ENCODE results near the gene HEYL.
A peak's percentile ranks its signal among the peaks of the same experiment; 100 is the strongest.

Gene HEYL

DNA sequence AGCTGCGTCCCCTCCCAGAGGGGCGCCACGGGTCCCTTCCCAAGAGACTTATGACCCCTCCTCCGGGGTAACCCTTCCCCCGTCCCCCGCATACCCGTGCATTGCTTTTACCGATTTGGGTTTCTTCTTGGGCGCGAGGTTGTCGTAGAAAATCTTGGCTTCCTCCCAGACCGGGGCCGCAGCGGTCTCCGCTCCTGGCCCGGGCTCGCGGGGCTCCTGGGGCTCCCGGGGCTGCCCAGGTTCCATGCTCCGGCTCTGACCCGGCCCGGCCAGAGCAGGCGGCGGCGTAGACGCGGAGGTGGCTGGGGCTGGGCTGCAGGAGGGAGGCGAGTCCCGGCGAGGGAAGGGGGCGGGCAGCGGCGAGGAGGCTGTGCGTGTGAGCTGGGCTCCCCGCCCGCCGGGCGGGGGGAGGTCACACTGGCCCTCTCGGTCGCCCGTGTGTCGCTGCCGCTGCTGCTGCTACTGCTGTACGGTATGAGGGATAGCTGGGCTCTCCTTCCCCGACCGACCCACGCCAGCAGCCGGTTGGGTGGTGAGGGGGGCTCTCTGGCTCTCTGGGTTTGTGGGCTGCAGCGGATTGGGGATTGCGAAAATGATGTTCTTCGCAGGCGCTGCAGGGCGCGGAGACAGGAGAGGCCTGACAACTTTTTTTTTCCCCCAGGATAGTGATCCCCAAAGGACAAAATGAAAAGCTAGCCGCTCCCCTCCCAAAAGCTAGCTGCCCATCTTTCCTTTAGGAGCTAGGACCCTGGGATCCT lies 32.5 kb upstream of the HEYL start, which contains the start of gene NT5C1A:
NT5C1A (minus strand) TSS at position 315 of the 758 bp plus-strand sequence; CDS start at position 246, 69 bp downstream.
- peak; percentile 66 for DNase-seq
- H3K27me3 Mint-ChIP-seq (ENCODE audit: low read depth, poor library complexity), result peaks cover 98% of the 10 kb centered on the region

DNA sequence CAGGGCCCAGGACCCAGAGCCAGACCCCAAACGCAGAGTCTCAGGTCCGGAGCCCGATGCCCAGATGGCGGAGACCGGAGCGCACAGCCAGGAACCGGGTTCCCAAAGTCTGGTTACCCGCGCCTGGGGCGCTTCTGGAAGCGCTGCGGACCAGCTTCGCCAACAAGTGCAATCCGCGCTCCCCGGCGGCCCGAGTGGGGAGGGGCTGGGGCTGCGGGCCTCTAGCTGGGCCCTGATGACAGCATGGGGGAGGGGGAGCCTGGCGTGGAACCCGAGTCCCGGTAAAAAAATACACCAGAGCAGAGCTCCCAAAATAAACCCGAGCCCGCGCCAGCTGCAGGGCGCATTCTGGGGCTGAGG lies 32.0 kb upstream of the HEYL start:
- H3K27me3 Mint-ChIP-seq (ENCODE audit: low read depth, poor library complexity), result peaks cover 98% of the 10 kb centered on the region
- H3K36me3 Mint-ChIP-seq (ENCODE audit: low read depth), result no peaks in the 10 kb centered on the region
- no peak overlapping the region for H3K27ac Mint-ChIP-seq
- peak; percentile 63 for DNase-seq
- H3K9me3 Mint-ChIP-seq, result no peaks in the 10 kb centered on the region
- TF ChIP-seq, protein P1, sequence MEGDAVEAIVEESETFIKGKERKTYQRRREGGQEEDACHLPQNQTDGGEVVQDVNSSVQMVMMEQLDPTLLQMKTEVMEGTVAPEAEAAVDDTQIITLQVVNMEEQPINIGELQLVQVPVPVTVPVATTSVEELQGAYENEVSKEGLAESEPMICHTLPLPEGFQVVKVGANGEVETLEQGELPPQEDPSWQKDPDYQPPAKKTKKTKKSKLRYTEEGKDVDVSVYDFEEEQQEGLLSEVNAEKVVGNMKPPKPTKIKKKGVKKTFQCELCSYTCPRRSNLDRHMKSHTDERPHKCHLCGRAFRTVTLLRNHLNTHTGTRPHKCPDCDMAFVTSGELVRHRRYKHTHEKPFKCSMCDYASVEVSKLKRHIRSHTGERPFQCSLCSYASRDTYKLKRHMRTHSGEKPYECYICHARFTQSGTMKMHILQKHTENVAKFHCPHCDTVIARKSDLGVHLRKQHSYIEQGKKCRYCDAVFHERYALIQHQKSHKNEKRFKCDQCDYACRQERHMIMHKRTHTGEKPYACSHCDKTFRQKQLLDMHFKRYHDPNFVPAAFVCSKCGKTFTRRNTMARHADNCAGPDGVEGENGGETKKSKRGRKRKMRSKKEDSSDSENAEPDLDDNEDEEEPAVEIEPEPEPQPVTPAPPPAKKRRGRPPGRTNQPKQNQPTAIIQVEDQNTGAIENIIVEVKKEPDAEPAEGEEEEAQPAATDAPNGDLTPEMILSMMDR (IDR thresholded peaks at IDR 0.05), result no peak
- peak overlapping the region; percentile 81 for H3K4me3 Mint-ChIP-seq
- H3K4me1 Mint-ChIP-seq, result peaks cover 9% of the 10 kb centered on the region

More for the DNA sequence above, 32.5 kb upstream of the HEYL start, which contains the start of gene NT5C1A:
- H3K9me3 Mint-ChIP-seq, result no peaks in the 10 kb centered on the region
- H3K4me1 Mint-ChIP-seq, result peaks cover 15% of the 10 kb centered on the region
- peak within 1 kb of the TSS; percentile 81 for H3K4me3 Mint-ChIP-seq
- TF ChIP-seq, protein P1 (IDR thresholded peaks at IDR 0.05), result no peak
- no peaks in the 10 kb centered on the region for H3K36me3 Mint-ChIP-seq (ENCODE audit: low read depth)
- no peak within 1 kb of the TSS for H3K27ac Mint-ChIP-seq

DNA sequence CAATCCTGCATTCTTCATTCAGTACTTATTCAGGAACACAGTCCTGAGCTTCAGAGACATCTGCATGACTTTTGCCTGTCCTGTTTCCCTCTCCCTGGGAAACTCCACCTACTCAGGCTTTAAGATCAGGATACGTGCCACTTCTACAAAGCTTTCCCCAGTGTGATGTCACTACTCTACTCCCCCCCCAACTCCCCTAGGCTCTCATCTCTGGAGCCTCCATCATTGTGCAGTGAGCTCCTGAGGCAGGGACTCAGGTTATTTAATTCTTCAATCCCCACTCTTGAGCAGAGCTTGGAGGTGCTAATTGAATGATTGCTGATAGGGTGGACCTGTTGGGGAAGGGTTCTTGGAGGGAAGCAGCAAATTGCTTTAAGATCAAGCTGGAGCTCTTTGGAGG lies 31.2 kb upstream of the HEYL start:
- no peak overlapping the region for H3K27ac Mint-ChIP-seq
- H3K4me3 Mint-ChIP-seq, result peak overlapping the region; percentile 66
- no peaks in the 10 kb centered on the region for H3K9me3 Mint-ChIP-seq
- H3K36me3 Mint-ChIP-seq (ENCODE audit: low read depth), result no peaks in the 10 kb centered on the region
- TF ChIP-seq, protein P1 (IDR thresholded peaks at IDR 0.05), result no peak
- no peak for DNase-seq
- peaks cover 100% of the 10 kb centered on the region for H3K27me3 Mint-ChIP-seq (ENCODE audit: low read depth, poor library complexity)
- H3K4me1 Mint-ChIP-seq, result peaks cover 6% of the 10 kb centered on the region

DNA sequence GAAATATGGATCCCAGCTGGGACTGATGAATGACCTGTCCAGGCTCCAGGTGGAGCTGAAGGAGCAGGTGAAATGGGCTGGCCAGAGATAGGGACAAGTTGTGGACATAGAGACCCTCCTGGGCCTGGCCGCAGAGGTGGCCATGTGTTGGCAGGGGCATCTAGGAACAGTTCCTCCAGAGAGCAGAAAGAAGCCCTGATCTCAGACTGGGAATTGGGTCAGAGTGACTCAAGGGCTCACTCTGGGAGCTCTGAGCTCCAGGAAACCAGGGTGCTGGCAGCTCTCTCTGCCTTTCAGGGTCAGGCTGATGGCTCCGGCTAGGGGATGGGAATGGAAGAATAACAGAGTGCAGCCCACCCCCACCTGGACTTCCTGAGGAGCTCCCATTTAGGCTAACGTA lies 29.5 kb upstream of the HEYL start:
- no peak overlapping the region for H3K27ac Mint-ChIP-seq

DNA sequence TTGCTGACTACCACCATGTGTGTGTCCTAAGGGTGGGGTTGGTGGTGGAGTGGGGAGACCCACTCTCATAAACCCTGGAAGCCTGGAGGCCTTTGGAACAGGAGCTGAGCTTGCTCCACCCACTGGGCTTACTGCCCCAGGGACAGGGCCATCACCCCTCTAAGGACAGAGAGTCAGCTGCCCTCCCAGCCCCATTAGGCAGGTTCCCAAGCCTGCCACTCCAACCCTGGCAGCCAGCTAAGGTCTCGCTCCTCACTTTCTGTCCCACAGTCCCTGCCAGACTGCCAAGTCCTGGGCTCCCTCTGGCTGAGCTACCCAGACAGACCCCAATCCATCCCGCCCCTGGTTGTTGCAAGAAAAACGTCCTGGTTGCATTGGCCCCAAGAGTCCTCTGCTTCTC lies 28.7 kb upstream of the HEYL start:
- Mint-ChIP-seq H3K36me3 (ENCODE audit: low read depth) (no peaks in the 10 kb centered on the region), H3K27ac (no peak overlapping the region), H3K4me3 (no peak overlapping the region), H3K9me3 (no peaks in the 10 kb centered on the region), H3K27me3 (ENCODE audit: low read depth, poor library complexity) (peaks cover 98% of the 10 kb centered on the region), H3K4me1 (peaks cover 6% of the 10 kb centered on the region)
- DNase-seq, result no peak
- TF ChIP-seq, protein P1 (IDR thresholded peaks at IDR 0.05), result no peak

More for the DNA sequence above, 29.5 kb upstream of the HEYL start:
- no peak for DNase-seq
- Mint-ChIP-seq H3K4me3 (no peak overlapping the region), H3K9me3 (no peaks in the 10 kb centered on the region), H3K4me1 (peaks cover 6% of the 10 kb centered on the region), H3K36me3 (ENCODE audit: low read depth) (no peaks in the 10 kb centered on the region), H3K27me3 (ENCODE audit: low read depth, poor library complexity) (peaks cover 98% of the 10 kb centered on the region)
- TF ChIP-seq, protein P1 (IDR thresholded peaks at IDR 0.05), result no peak

DNA sequence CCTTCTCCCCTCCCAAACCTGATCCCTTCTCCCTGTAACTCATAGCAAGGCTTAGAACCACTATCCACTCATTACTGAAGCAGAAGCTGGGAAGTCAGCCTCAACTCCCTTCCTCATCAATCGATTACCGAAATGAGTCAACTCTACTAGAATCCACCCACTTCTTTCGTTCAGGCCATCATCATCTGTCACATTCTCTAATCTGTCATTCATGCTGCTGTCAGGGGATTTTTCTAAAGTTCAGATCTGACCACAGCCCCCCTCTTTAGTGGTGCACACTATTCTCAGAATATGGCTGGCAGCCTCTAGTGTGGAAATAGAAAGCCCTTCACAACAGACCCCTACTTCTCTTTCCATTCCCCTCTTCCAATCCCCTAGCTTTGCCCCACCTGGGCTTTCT lies 27.3 kb upstream of the HEYL start:
- Mint-ChIP-seq H3K27me3 (ENCODE audit: low read depth, poor library complexity) (peaks cover 95% of the 10 kb centered on the region), H3K36me3 (ENCODE audit: low read depth) (no peaks in the 10 kb centered on the region), H3K27ac (no peak overlapping the region), H3K4me3 (no peak overlapping the region), H3K9me3 (no peaks in the 10 kb centered on the region), H3K4me1 (peaks cover 6% of the 10 kb centered on the region)
- TF ChIP-seq, protein P1 (IDR thresholded peaks at IDR 0.05), result no peak
- DNase-seq, result no peak

Data from nephron progenitor cell (in vitro differentiated cells).